Endothelial cell (in vitro differentiated cells): ENCODE measurements around the gene USP21. TPM values are rescaled to one million over a fixed set of nuclear protein-coding genes. Genes with fewer than 3 reads are reported as not detected.
"Not testable (repeated sequence)": the region's sequence is repeated elsewhere in the genome, so short reads cannot be mapped to it uniquely, and the experiment has no call there.

Source experiments
- DNase-seq: peaks from one replicate; pipeline ENCODE4 v3.0.0; 2021; ENCODE audit warnings: low spot score
- H3K27ac Mint-ChIP-seq: one replicate; pipeline ENCODE4 v1.8.0; 2021; ENCODE audit warnings: mixed read lengths, inconsistent platforms; ENCODE audit not compliant: unreplicated experiment
- H3K27me3 Mint-ChIP-seq: one replicate; pipeline ENCODE4 v1.8.0; 2021; ENCODE audit warnings: mild to moderate bottlenecking, moderate library complexity, mixed read lengths, inconsistent platforms; ENCODE audit not compliant: unreplicated experiment
- H3K36me3 Mint-ChIP-seq: one replicate; pipeline ENCODE4 v1.8.0; 2021; ENCODE audit warnings: mild to moderate bottlenecking, low read depth, mixed read lengths, inconsistent platforms; ENCODE audit not compliant: unreplicated experiment
- H3K4me1 Mint-ChIP-seq: one replicate; pipeline ENCODE4 v1.8.0; 2021; ENCODE audit warnings: mild to moderate bottlenecking, mixed read lengths, inconsistent platforms; ENCODE audit not compliant: unreplicated experiment
- H3K4me3 Mint-ChIP-seq: one replicate; pipeline ENCODE4 v1.8.0; 2021; ENCODE audit warnings: mild to moderate bottlenecking, mixed read lengths, inconsistent platforms; ENCODE audit not compliant: unreplicated experiment
- H3K9me3 Mint-ChIP-seq: one replicate; pipeline ENCODE4 v1.8.0; 2021; ENCODE audit warnings: mixed read lengths, inconsistent platforms; ENCODE audit not compliant: unreplicated experiment
- CTCF ChIP-seq: fragments of 200-600 bp; sonication (generic); IDR thresholded peaks from one replicate; pipeline ENCODE4 v1.5.0; 2021; ENCODE audit warnings: antibody characterized with exemption; ENCODE audit not compliant: unreplicated experiment
- total RNA-seq: library from RNA; stranded (reverse); fragmentation: NEBNext Ultra II Directional; extraction: Animal tissue kit (Norgen Biotek cat#: 25700); gene quantifications from one replicate; pipeline ENCODE4 v1.2.1, GENCODE V29; 2021; ENCODE audit not compliant: unreplicated experiment

USP21 gene
- total RNA-seq, 1 donor from 2014 or later, result 22.2 TPM

DNA sequence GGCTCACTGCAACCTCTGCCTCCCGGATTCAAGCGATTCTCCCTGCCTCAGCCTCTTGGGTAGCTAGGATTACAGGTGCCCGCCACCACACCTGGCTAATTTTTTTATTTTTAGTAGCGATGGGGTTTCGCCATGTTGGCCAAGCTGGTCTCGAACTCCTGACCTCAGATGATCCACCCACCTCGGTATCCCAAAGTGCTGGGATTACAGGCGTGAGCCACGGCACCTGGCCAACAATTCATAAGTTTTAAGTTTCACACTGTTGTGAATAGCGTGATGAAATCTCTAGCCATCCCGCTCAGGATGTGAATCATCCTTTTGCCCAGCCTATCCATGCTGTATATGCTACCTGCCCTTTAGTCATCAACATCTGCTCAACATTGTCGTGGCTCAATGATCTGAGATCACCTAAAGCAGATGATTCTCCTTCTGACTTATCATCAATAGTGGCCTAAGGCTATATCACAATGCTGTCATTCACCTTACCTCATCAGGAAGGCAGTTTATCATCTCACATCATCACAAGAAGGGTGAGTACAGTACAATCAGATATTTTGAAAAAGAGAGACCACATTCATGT is 44.1 kb upstream of the USP21 start:
- TF ChIP-seq CTCF, result no peak
- Mint-ChIP-seq H3K27ac (no peak overlapping the region), H3K9me3 (no peaks in the 10 kb centered on the region), H3K36me3 (peaks cover 8% of the 10 kb centered on the region), H3K4me1 (peaks cover 47% of the 10 kb centered on the region), H3K4me3 (no peak overlapping the region), H3K27me3 (peaks cover 8% of the 10 kb centered on the region)
- DNase-seq, result no peak

DNA sequence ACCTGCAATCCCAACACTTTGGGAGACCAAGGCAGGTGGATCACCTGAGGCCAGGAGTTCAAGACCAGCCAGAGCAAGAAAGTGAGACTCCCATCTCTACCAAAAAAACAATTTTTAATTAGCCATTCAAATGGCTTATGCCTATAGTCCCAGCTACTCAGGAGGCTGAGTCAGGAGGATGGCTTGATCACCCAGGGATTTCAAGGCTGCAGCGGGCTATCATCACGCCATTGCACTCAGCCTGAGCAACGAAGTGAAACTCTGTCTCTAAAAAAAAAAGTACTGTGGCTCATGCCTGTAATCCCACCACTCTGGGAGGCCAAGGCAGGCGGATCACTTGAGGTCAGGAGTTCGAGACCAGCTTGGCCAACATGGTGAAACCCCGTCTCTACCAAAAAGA is 43.3 kb upstream of the USP21 start:
- H3K4me1 Mint-ChIP-seq, result peaks cover 50% of the 10 kb centered on the region
- not testable (repeated sequence) for H3K27me3 Mint-ChIP-seq, DNase-seq, H3K9me3 Mint-ChIP-seq, H3K4me3 Mint-ChIP-seq, H3K27ac Mint-ChIP-seq
- H3K36me3 Mint-ChIP-seq, result peaks cover 13% of the 10 kb centered on the region

- Mint-ChIP-seq H3K27ac (peak within 1 kb of the TSS; percentile 95), H3K4me3 (peak within 1 kb of the TSS; percentile 95), H3K9me3 (no peaks in the 10 kb centered on the region), H3K27me3 (peaks cover 9% of the 10 kb centered on the region), H3K36me3 (peaks cover 30% of the 10 kb centered on the region), H3K4me1 (peaks cover 56% of the 10 kb centered on the region)
- no peak for TF ChIP-seq CTCF
- DNase-seq, result peak; percentile 88
Observed at GRCh38 chr1:161117759-161118581, 41.3 kb upstream of the USP21 start, which contains the start of the genes NIT1 and PFDN2. TSS of gene NIT1 (plus strand) at chr1:161118105. CDS start at chr1:161118177, 72 bp downstream. TSS of gene PFDN2 (minus strand) at chr1:161118037. CDS start at chr1:161118026, 11 bp downstream.

DNA sequence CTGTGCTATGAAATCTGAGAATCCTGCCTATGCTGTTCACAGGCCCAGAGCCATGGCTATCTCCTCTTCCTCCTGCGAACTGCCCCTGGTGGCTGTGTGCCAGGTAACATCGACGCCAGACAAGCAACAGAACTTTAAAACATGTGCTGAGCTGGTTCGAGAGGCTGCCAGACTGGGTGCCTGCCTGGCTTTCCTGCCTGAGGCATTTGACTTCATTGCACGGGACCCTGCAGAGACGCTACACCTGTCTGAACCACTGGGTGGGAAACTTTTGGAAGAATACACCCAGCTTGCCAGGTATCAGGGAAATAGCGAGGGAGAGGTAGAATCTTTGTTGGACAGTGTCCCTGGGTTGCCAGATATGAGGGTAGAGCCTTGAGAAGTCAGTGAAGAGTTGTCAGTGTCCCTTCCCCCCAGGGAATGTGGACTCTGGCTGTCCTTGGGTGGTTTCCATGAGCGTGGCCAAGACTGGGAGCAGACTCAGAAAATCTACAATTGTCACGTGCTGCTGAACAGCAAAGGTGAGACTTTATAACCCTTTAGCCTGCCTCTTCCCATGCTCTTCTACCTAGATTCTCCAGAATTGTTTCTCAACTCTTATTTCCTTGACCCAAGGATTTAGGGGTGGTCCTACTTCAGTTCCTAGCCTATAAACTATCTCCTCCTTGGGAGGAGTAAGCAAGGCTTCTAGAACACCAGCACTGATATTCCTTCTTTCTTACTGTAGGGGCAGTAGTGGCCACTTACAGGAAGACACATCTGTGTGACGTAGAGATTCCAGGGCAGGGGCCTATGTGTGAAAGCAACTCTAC is 40.0 kb upstream of the USP21 start:
- DNase-seq, result peak; percentile 27
- H3K27me3 Mint-ChIP-seq, result peaks cover 11% of the 10 kb centered on the region
- no peaks in the 10 kb centered on the region for H3K9me3 Mint-ChIP-seq
- H3K4me1 Mint-ChIP-seq, result peaks cover 53% of the 10 kb centered on the region
- H3K27ac Mint-ChIP-seq, result peak overlapping the region; percentile 95
- peaks cover 35% of the 10 kb centered on the region for H3K36me3 Mint-ChIP-seq
- peak; percentile 41 for TF ChIP-seq CTCF
- H3K4me3 Mint-ChIP-seq, result peak overlapping the region; percentile 95

GRCh38 chr1:161121042-161121650 is 38.2 kb upstream of the USP21 start:
- no peak for DNase-seq
- Mint-ChIP-seq H3K27ac (peak overlapping the region; percentile 64), H3K36me3 (peaks cover 44% of the 10 kb centered on the region), H3K27me3 (peaks cover 11% of the 10 kb centered on the region), H3K9me3 (no peaks in the 10 kb centered on the region), H3K4me1 (peaks cover 53% of the 10 kb centered on the region), H3K4me3 (peak overlapping the region; percentile 71)
- TF ChIP-seq CTCF, result no peak
